Activated naive CD8-positive, alpha-beta T cell treated with anti-CD3 and anti-CD28 coated beads, Interleukin-2, amount 50 U/mL, for 24 hours (primary cell): ENCODE data around the gene RNF220.

Experiments used
- ATAC-seq: fragments of 150-1000 bp; cut with Tn5 transposase; one replicate; pipeline ENCODE4 v1.10.0; 2021
- DNase-seq: peaks from one replicate; pipeline ENCODE4 v3.0.0; 2021
- H3K27ac Mint-ChIP-seq: one replicate; pipeline ENCODE4 v1.8.0; 2021; ENCODE audit warnings: mild to moderate bottlenecking, mixed read lengths
- H3K27me3 Mint-ChIP-seq: one replicate; pipeline ENCODE4 v1.8.0; 2021; ENCODE audit warnings: mixed read lengths
- H3K36me3 Mint-ChIP-seq: one replicate; pipeline ENCODE4 v1.8.0; 2021; ENCODE audit warnings: low read depth, mixed read lengths
- H3K4me1 Mint-ChIP-seq: one replicate; pipeline ENCODE4 v1.8.0; 2021; ENCODE audit warnings: mixed read lengths
- H3K4me3 Mint-ChIP-seq: one replicate; pipeline ENCODE4 v1.8.0; 2021; ENCODE audit warnings: mild to moderate bottlenecking, moderate library complexity, mixed read lengths
- H3K9me3 Mint-ChIP-seq: one replicate; pipeline ENCODE4 v1.8.0; 2021; ENCODE audit warnings: mixed read lengths

Gene RNF220

DNA sequence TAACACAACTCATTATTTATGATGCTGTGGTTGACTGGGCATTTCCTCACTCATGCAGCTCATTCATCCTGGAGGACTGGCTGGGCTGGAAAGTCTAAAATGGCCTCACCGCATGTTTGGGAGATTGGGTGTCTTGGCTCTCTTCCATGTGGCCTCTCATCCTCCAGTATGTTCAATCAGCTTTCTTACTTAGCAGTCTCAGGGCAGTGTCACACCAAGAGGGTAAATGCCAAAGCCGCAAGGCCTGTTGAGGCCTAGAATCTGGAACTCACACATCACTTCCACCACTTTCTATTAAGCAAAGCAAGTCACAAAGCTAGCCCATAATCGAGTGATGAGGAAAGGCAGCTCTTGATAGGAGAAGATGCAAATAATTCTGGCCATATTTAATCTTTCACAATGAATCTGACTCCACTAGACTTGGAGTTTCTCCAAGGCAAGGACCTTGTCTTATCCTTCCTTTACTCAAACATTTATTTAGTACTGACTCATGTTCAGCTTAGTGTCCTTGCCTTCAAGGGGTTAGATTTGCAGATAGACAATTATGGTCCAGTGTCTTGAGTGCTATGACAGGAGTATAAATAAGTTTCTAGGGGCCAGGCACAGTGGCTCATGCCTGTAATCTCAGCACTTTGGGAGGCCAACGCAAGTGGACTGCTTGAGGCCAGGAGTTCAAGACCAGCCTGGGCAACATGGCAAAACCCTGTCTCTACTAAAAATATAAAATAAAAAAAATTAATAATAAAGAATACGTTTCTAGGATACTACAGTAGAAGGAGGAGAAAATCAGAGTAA, 224.1 kb downstream of the RNF220 start:
- H3K9me3 Mint-ChIP-seq: peaks cover 6% of the 10 kb centered on the region
- no peak for DNase-seq

DNA sequence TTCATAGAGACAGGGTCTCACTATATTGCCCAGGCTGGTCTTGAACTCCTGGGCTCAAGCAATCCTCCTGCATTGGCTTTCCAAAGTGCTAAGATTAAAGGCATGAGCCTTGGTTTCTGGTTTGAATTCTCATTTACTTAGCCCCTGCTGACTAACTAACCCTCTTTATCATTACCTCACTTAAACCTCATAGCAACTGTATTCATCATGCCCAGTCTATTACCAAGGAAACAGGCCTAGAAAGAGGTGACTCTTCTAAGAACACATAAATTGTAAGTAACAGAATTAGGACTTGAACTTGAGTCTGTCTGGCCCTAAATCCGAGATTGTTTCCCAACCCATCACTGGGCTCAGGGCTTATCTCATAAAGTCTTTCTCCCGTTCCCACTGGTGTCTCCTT, 225.1 kb downstream of the RNF220 start:
- ATAC-seq (no peak), DNase-seq (no peak)
- no peak overlapping the region for H3K27ac Mint-ChIP-seq
- H3K36me3 Mint-ChIP-seq: peaks cover 9% of the 10 kb centered on the region
- H3K9me3 Mint-ChIP-seq: peaks cover 6% of the 10 kb centered on the region
- H3K27me3 Mint-ChIP-seq: no peaks in the 10 kb centered on the region
- H3K4me3 Mint-ChIP-seq: peak overlapping the region; percentile 85
- H3K4me1 Mint-ChIP-seq: peaks cover 36% of the 10 kb centered on the region

More for the DNA sequence above, 224.1 kb downstream of the RNF220 start:
- no peak overlapping the region for H3K27ac Mint-ChIP-seq
- peaks cover 8% of the 10 kb centered on the region for H3K36me3 Mint-ChIP-seq
- peaks cover 27% of the 10 kb centered on the region for H3K4me1 Mint-ChIP-seq
- no peak overlapping the region for H3K4me3 Mint-ChIP-seq
- H3K27me3 Mint-ChIP-seq: no peaks in the 10 kb centered on the region
- no peak for ATAC-seq

DNA sequence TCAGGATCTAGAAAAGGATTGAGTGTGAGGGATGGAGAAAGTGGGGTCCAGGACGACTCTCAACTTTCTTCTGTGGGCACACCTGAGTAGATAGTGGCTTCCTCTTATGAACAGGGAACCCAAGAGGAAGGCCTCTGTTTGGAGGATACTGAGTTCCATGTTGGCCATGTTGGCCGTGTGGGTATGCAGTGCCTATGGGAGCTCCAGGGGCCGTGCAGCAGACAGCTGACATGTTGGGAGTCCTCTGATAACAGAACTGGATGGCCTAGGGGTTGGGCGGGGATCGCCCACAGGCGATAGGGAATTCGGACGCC, 226.2 kb downstream of the RNF220 start:
- Mint-ChIP-seq H3K36me3 (peaks cover 14% of the 10 kb centered on the region), H3K4me3 (peak overlapping the region; percentile 85), H3K9me3 (peaks cover 6% of the 10 kb centered on the region), H3K27ac (peak overlapping the region; percentile 95), H3K4me1 (peaks cover 36% of the 10 kb centered on the region), H3K27me3 (no peaks in the 10 kb centered on the region)
- DNase-seq: no peak
- peak; percentile 2 for ATAC-seq

DNA sequence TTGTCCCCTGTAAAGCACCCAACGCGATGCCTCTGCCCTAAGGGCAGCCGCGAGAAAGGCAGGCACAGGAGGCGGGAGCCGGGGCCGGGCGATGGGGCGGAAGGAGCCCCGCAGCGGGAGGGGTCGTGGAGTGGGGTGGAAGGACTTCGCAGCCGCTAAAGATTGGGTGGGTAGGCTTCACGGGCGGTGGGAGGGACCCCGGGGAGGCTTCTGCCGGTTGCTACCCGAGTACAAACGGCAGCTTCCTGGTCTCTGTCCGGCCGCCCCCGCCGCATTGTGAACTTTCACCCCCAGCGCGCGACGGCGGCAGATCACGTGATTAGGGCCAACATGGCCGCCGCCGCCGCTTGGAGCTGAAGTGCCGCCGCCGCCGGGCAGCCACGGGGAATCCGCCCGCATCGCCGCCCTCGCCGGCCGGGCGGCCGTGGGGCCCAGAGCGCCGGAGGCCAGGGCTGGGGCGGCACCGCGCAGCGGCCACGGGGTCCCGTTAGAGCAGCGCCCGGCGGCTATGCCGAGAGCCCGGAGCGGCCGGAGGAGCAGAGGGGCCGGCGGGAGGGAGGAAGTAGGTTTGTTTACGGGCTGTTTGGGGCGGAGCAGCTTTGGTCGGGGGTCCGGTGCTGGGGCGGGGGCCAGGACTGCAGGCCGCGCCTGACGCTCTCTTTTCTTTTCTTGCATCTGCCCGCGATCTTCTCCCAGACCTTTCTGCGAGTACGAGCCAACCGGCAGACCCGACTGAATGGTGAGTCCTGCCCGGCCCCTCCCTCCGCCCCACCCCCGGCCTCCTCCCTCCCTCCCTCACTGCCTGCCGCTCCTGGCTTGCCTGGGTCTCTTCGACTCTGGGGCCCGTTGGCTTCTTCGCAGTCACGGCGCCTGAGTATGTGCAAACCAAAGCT, 226.8 kb downstream of the RNF220 start:
- DNase-seq (peak; percentile 92), ATAC-seq (peak; percentile 85)
- H3K9me3 Mint-ChIP-seq: peaks cover 6% of the 10 kb centered on the region
- H3K27ac Mint-ChIP-seq: peak overlapping the region; percentile 95
- H3K27me3 Mint-ChIP-seq: no peaks in the 10 kb centered on the region
- peaks cover 36% of the 10 kb centered on the region for H3K4me1 Mint-ChIP-seq
- H3K4me3 Mint-ChIP-seq: peak overlapping the region; percentile 85
- peaks cover 16% of the 10 kb centered on the region for H3K36me3 Mint-ChIP-seq

DNA sequence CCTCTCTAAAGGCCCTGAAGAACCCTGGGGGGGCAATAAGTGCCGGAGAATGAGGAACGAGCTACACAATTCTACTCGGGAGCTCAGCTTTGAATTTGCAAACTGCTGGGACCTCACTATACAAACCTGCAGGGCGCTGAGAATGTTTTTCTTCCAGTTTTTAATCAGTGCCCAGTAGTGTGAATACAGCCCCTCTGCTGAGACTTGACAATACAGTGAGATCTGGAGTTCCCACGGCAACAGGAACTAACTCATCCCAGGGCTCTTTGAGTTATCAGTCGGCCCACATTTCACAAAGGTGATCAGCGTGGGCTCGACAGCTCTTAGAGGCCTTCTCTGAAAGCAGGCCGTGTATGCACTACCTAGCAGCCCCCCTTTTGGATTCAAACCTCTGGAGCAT, 227.5 kb downstream of the RNF220 start:
- Mint-ChIP-seq H3K4me3 (peak overlapping the region; percentile 85), H3K9me3 (peaks cover 6% of the 10 kb centered on the region)

DNA sequence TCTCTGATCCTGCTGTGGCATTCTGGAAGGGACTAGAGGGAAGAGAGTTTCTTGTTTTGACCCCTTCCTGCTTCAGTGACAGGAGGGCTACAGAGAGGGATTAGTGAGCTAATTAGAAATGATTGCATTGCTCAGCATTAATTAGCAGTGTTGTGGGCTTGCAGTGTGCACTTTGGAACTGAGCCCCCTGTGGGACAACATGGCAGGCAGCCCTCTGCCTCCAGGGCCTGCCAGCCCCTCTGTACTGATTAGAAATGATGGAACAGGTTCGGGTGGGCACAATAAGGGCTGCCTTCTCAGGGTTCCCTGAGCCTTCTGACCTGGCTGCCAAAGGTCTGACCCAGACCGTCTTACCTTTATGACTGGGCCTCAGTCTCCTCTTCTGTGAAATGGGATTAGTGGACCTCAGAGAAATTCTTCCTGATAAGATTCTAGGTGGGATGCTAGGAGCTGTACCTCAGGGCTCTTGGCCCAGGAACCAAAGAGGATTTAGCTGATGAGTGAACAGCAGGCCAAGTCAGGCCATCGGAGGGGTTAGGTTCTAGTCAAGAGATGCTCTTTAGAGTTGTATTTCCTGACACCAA, 229.6 kb downstream of the RNF220 start:
- no peaks in the 10 kb centered on the region for H3K27me3 Mint-ChIP-seq
- peaks cover 6% of the 10 kb centered on the region for H3K9me3 Mint-ChIP-seq
- H3K4me1 Mint-ChIP-seq: peaks cover 36% of the 10 kb centered on the region
- ATAC-seq (no peak), DNase-seq (no peak)
- H3K27ac Mint-ChIP-seq: peak overlapping the region; percentile 60
- no peak overlapping the region for H3K4me3 Mint-ChIP-seq
- H3K36me3 Mint-ChIP-seq: peaks cover 28% of the 10 kb centered on the region

More for the DNA sequence above, 227.5 kb downstream of the RNF220 start:
- peaks cover 36% of the 10 kb centered on the region for H3K4me1 Mint-ChIP-seq
- no peak for DNase-seq
- no peaks in the 10 kb centered on the region for H3K27me3 Mint-ChIP-seq
- H3K27ac Mint-ChIP-seq: peak overlapping the region; percentile 95
- peaks cover 16% of the 10 kb centered on the region for H3K36me3 Mint-ChIP-seq
- ATAC-seq: no peak

DNA sequence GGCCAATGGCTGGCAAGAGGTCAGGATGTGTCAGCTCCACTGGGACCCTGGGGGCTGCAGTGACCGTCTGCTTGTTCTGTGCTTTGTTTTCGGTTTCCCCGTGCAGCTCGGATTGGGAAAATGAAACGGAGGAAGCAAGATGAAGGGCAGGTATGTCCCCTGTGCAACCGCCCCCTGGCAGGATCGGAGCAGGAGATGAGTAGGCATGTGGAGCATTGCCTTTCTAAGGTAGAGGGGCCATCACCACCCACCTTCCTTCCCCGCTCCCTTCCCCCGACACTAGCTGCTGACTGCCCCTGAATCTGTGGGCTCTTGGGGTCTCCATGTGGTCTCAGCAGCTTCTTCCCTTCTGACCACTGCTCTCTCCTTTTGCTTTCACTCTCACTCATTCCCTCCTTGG, 230.4 kb downstream of the RNF220 start:
- no peak for ATAC-seq
- H3K36me3 Mint-ChIP-seq: peaks cover 28% of the 10 kb centered on the region

DNA sequence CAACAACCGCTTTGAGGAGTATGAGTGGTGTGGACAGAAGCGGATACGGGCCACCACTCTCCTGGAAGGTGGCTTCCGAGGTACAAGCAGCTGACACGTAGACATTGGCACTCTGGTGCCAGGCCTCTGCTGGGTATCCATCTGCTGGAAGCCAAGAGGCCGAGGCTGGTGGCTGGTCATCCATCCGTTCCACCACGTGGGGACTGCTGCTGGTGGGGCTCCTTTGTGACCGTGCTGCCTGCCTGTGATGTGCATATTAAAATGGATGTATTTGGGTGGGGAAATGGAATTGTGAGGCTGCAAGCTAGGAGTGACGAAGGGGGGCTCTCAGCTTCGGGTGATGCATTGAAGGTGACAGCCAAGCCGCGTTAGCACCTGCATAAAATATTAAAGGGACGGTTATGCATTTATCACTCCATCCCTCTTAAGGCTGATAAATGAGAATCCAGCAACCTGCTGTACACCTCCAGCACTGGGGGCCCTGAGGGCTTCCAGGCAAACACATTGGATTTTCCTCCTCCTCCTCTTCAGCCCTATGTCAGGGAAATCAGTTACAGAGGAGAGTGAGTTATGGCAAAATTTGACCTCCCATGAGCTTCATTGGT, 231.1 kb downstream of the RNF220 start:
- Mint-ChIP-seq H3K9me3 (no peaks in the 10 kb centered on the region), H3K36me3 (peaks cover 30% of the 10 kb centered on the region), H3K4me3 (no peak overlapping the region), H3K27ac (no peak overlapping the region), H3K27me3 (no peaks in the 10 kb centered on the region), H3K4me1 (peaks cover 27% of the 10 kb centered on the region)
- ATAC-seq: no peak
- no peak for DNase-seq

More for the DNA sequence above, 230.4 kb downstream of the RNF220 start:
- H3K27ac Mint-ChIP-seq: no peak overlapping the region
- H3K9me3 Mint-ChIP-seq: peaks cover 6% of the 10 kb centered on the region
- H3K4me3 Mint-ChIP-seq: no peak overlapping the region
- peaks cover 35% of the 10 kb centered on the region for H3K4me1 Mint-ChIP-seq
- no peaks in the 10 kb centered on the region for H3K27me3 Mint-ChIP-seq
- no peak for DNase-seq

DNA sequence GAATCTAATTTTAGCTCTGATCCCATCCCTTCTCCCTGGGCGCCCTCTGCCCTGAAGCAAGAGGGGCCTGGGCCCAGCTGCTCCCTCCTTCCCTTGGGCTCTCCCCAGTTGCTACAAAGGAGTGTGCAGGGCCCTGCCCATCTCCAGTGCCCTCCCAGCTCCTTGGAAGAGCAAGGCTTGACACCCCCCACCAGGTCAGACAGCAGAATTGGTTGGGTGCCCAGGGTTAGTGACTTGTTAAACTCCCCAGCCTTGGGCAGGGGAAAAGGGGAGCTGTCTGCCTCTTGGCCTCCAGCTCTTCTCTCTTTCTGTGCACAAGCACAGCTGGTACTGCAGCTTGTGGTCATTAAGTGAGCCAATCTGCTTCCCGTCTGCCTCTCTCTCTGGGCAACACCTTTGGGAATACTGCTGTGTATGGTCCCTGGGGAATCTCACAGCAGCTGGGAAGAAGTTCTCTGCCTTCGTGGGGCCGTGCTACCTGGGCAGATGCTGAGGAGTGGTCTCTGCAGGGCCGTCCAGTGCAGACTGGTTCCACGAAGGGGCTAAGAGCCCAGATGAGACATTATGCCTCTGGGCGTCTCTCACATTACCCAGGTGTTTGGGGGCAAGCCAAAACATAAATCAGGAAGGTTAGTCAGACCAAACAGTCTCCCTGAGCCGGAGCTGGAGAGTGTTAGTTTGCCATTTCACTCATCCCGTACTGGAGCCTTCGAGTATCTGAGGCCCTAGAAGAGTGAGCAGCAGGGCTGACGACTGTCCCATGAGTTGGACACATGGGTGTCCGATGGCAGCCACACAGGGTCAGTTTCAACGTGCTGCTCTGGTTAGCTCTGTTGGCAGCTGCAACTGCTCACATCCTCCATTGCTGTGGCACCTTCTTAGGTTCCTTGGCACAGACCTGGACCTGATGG, 231.9 kb downstream of the RNF220 start:
- Mint-ChIP-seq H3K27me3 (no peaks in the 10 kb centered on the region), H3K27ac (no peak overlapping the region), H3K4me1 (peaks cover 25% of the 10 kb centered on the region), H3K36me3 (peaks cover 30% of the 10 kb centered on the region), H3K4me3 (no peak overlapping the region), H3K9me3 (no peaks in the 10 kb centered on the region)
- ATAC-seq (no peak), DNase-seq (no peak)

DNA sequence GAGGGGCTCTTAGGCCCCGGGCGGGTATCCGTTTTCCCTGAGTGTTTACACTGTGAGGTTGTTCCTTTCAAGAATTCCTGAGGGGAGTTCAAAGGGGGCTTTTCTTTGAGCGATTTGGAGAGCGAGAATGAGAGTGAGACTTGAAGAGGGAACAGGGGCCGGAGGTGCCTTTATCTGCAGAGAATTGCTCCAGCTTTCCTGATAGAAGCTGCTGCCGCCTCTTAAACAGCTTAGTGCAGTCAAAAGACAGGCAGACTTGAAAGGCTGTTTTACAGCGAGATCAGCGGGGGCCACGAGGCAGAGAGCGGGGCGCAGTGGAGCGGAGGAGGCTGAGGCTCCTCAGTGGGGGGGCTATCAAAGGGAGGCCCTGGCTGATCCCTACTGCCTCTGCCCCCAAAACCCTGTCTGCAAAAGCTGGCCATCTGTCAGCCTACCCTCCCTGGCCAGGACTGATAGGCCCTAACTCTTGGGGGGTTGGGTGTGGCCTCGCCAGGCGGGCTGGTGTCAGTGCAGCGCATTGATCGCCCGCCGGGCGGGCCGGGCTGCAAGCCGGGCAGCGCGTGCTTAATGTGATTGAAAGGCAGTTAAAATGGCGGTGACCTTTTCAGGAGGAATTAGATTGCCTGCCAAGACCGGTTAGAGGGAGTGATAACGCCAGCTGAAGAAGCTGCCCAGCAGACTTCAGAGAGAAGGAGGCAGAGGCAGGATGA, 232.8 kb downstream of the RNF220 start:
- no peak overlapping the region for H3K4me3 Mint-ChIP-seq
- no peaks in the 10 kb centered on the region for H3K9me3 Mint-ChIP-seq
- no peak for ATAC-seq
- H3K4me1 Mint-ChIP-seq: peaks cover 26% of the 10 kb centered on the region
- H3K36me3 Mint-ChIP-seq: peaks cover 30% of the 10 kb centered on the region
- DNase-seq: no peak
- no peak overlapping the region for H3K27ac Mint-ChIP-seq
- no peaks in the 10 kb centered on the region for H3K27me3 Mint-ChIP-seq

DNA sequence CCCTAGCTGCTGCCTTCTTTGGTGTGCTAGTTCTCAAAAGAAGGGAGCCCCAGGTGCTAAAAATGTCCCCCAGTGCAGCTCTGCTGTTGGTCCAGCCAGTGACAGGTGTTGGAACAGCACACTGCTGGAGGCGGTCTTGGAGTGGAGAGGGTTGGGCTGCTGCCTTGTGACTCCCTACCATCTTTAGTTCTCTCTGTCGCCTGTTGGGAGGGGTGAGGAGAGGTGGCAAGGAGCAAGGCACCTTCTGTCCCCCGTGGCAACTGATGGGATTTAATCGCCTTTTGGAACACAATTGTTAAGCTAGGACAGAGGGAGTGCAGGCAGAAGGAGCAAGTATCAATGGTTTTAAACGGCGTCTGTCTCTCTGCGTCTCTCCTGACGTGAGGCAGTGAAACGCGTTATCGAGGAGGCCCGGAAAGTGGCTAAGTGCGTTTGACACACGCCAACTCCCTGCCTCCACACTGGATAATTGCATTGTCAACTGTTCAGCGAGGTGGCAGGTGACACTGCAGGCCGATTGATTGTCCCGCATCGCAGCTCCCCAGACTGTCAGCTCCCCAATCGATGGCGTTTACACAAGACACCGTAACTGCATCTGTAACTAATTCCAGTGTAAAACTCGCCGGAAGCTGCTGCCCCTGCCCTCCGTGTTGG, 235.3 kb downstream of the RNF220 start:
- Mint-ChIP-seq H3K9me3 (no peaks in the 10 kb centered on the region), H3K36me3 (peaks cover 21% of the 10 kb centered on the region), H3K27me3 (no peaks in the 10 kb centered on the region), H3K4me1 (peaks cover 4% of the 10 kb centered on the region), H3K27ac (no peak overlapping the region), H3K4me3 (no peak overlapping the region)
- DNase-seq: no peak
- ATAC-seq: no peak

DNA sequence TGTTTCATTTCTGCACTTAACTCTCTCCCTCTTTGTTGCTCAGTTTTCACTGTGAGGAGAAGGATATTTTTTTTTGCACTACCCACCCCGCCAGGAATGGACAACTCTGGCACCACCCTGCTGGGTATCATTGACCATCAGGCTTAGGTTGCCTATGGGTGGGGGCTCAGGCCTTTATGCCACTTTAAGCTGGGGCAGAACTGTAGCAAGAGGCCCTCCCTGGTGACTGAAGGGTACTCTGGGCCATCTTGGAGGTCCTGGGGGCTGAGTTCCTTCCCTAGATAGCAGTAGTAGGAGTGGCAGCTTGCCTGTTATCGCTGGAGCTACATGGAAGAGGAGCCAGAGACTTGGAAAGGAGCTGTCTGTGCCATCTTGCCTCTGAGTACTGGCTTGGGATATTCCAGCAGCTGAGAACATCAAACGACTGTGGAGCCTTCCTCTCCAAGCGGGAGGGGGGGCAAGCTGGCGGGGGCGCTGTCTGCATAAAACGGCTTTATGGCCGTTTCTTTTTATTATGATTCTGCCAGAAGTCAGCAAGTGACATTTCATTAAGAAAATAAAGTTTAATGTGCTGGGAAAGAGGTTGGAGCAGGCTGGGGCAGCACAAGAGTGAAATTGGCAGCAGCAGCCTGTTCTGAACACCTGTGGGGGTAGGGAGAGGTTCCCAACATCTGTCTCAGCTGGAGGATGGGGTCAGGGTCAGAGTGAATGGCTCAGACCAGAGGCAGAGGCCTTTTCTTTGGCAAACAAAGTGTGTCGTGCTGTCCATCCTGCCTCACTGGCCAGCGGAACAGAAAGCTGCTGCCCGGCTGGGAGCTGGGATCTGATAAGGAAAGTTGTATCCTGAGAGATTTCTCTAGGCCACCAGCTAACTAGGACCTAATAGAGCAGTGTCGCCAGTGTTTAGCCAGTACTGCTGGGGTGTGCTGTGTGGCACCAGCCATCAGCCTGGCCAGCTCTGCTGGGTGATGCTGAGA, 236.4 kb downstream of the RNF220 start:
- H3K4me3 Mint-ChIP-seq: no peak overlapping the region
- ATAC-seq (no peak), DNase-seq (no peak)
- no peaks in the 10 kb centered on the region for H3K9me3 Mint-ChIP-seq
- H3K4me1 Mint-ChIP-seq: peaks cover 4% of the 10 kb centered on the region
- peak overlapping the region; percentile 33 for H3K27ac Mint-ChIP-seq
- H3K36me3 Mint-ChIP-seq: peaks cover 22% of the 10 kb centered on the region
- no peaks in the 10 kb centered on the region for H3K27me3 Mint-ChIP-seq
